Loucy (cell line): ENCODE measurements around the gene SLC10A3.

Experiments
- H2AFZ ChIP-seq: fragments of 200-600 bp; sonication (generic); 2 replicates; pipeline ENCODE4 v1.6.0; 2016; ENCODE audit warnings: antibody characterized with exemption, mild to moderate bottlenecking, low read length, moderate library complexity
- H3F3A ChIP-seq: fragments of 200-600 bp; 2 replicates; pipeline ENCODE4 v1.6.0; 2016; ENCODE audit warnings: antibody characterized with exemption, low read depth, mild to moderate bottlenecking
- H3K27me3 ChIP-seq: fragments of 200-600 bp; sonication (generic); 2 replicates; pipeline ENCODE4 v1.6.1; 2014; ENCODE audit warnings: low read length, mild to moderate bottlenecking; ENCODE audit not compliant: insufficient read depth, poor library complexity, severe bottlenecking
- H3K36me3 ChIP-seq: fragments of 200-600 bp; sonication (generic); 2 replicates; pipeline ENCODE4 v1.6.1; 2016; ENCODE audit warnings: low read length; ENCODE audit not compliant: insufficient read depth
- H3K4me1 ChIP-seq: fragments of 200-600 bp; sonication (generic); 2 replicates; pipeline ENCODE4 v1.5.1; 2014; ENCODE audit warnings: low read length, mild to moderate bottlenecking; ENCODE audit not compliant: insufficient read depth, poor library complexity, severe bottlenecking
- H3K4me2 ChIP-seq: fragments of 200-600 bp; sonication (generic); 2 replicates; pipeline ENCODE4 v1.6.0; 2014; ENCODE audit warnings: antibody characterized with exemption, low read length, low read depth, mild to moderate bottlenecking; ENCODE audit not compliant: poor library complexity, severe bottlenecking
- H3K4me3 ChIP-seq: fragments of 200-600 bp; sonication (generic); 2 replicates; pipeline ENCODE4 v1.5.1; 2014; ENCODE audit warnings: low read length, mild to moderate bottlenecking, mixed read lengths; ENCODE audit not compliant: poor library complexity, severe bottlenecking
- H3K79me2 ChIP-seq: fragments of 200-600 bp; sonication (generic); 2 replicates; pipeline ENCODE4 v1.6.1; 2014; ENCODE audit warnings: low read length; ENCODE audit not compliant: insufficient read depth
- H3K9ac ChIP-seq: fragments of 200-600 bp; sonication (generic); 2 replicates; pipeline ENCODE4 v1.6.0; 2014; ENCODE audit warnings: mild to moderate bottlenecking, low read depth, low read length, moderate library complexity; ENCODE audit not compliant: poor library complexity, severe bottlenecking
- H3K9me2 ChIP-seq: fragments of 200-600 bp; sonication (generic); replicated peaks from 2 replicates; pipeline ENCODE4 v1.6.1; 2016; ENCODE audit warnings: low read depth, low read length, mixed read lengths
- H3K9me3 ChIP-seq: fragments of 200-600 bp; sonication (generic); 2 replicates; pipeline ENCODE4 v1.6.1; 2014; ENCODE audit warnings: mild to moderate bottlenecking, antibody characterized with exemption, low read length, low read depth; ENCODE audit not compliant: insufficient read depth
- H4K20me1 ChIP-seq: fragments of 200-600 bp; sonication (generic); 2 replicates; pipeline ENCODE4 v1.6.0; 2014; ENCODE audit warnings: antibody characterized with exemption, low read length, mild to moderate bottlenecking; ENCODE audit not compliant: insufficient read depth, poor library complexity, severe bottlenecking
- CTCF ChIP-seq: fragments of 200-600 bp; sonication (generic); conservative IDR thresholded peaks from 2 replicates; pipeline ENCODE4 v1.5.1; 2014; ENCODE audit warnings: mild to moderate bottlenecking, antibody characterized with exemption, low read length
- EZH2phosphoT487 ChIP-seq: fragments of 200-600 bp; IDR thresholded peaks from 2 replicates; pipeline ENCODE4 v1.6.1; 2018; ENCODE audit warnings: antibody characterized with exemption, mild to moderate bottlenecking, moderate library complexity, borderline replicate concordance

SLC10A3 gene

GRCh38 chrX:154530286-154530685, 39.9 kb upstream of the SLC10A3 start:
- no peaks in the 10 kb centered on the region for H3K9me2 ChIP-seq
- H3K4me1 ChIP-seq: peaks cover 17% of the 10 kb centered on the region
- H3K4me2 ChIP-seq: no peak overlapping the region
- H3F3A ChIP-seq: no peaks in the 10 kb centered on the region
- H3K9me3 ChIP-seq: no peaks in the 10 kb centered on the region
- no peak overlapping the region for H3K4me3 ChIP-seq
- peaks cover 28% of the 10 kb centered on the region; the same call in 1 of the 2 replicates for H3K36me3 ChIP-seq
- H3K27me3 ChIP-seq: no peaks in the 10 kb centered on the region
- H2AFZ ChIP-seq: no peak overlapping the region
- no peak for TF ChIP-seq EZH2phosphoT487
- TF ChIP-seq CTCF: no peak
- H3K9ac ChIP-seq: no peak overlapping the region
- H4K20me1 ChIP-seq: no peaks in the 10 kb centered on the region
- no peaks in the 10 kb centered on the region for H3K79me2 ChIP-seq

- Histone ChIP-seq H3K27me3 (no peaks in the 10 kb centered on the region), H2AFZ (no peak overlapping the region), H3K79me2 (no peaks in the 10 kb centered on the region), H4K20me1 (no peaks in the 10 kb centered on the region), H3F3A (no peaks in the 10 kb centered on the region), H3K4me2 (no peak overlapping the region), H3K4me3 (no peak overlapping the region), H3K9me3 (no peaks in the 10 kb centered on the region), H3K36me3 (peaks cover 19% of the 10 kb centered on the region; the same call in 1 of the 2 replicates), H3K4me1 (peaks cover 17% of the 10 kb centered on the region), H3K9me2 (no peaks in the 10 kb centered on the region), H3K9ac (no peak overlapping the region)
- TF ChIP-seq CTCF (no peak), EZH2phosphoT487 (no peak)
Observed at GRCh38 chrX:154529206-154529612, 38.8 kb upstream of the SLC10A3 start.

- Histone ChIP-seq H3K9ac (peak overlapping the region; percentile 74), H4K20me1 (no peaks in the 10 kb centered on the region), H3K27me3 (no peaks in the 10 kb centered on the region), H3K4me1 (peaks cover 17% of the 10 kb centered on the region), H3F3A (no peaks in the 10 kb centered on the region), H3K79me2 (no peaks in the 10 kb centered on the region), H2AFZ (peak overlapping the region; percentile 74), H3K9me2 (no peaks in the 10 kb centered on the region), H3K4me2 (peak overlapping the region; percentile 66), H3K9me3 (no peaks in the 10 kb centered on the region), H3K36me3 (no peaks in the 10 kb centered on the region; the same call in 1 of the 2 replicates), H3K4me3 (no peak overlapping the region)
- peak; percentile 48 for TF ChIP-seq CTCF
- TF ChIP-seq EZH2phosphoT487: no peak
Observed at GRCh38 chrX:154526901-154527675, 36.7 kb upstream of the SLC10A3 start.
